Epithelial cell of esophagus (primary cell): ENCODE measurements around the gene HPGD.
A peak's percentile ranks its signal among the peaks of the same experiment; 100 is the strongest.

Experiments
- DNase-seq: peaks from one replicate; pipeline ENCODE4 v3.0.0; 2010; ENCODE audit warnings: low read depth
- H3K4me3 ChIP-seq: 2 replicates; pipeline ENCODE4 v1.5.1; 2011; ENCODE audit warnings: mild to moderate bottlenecking, low read length, control low read depth
- CTCF ChIP-seq: IDR thresholded peaks from 2 replicates; pipeline ENCODE4 v1.5.1; 2011; ENCODE audit warnings: low read depth, mild to moderate bottlenecking, low read length, control low read depth, inconsistent platforms; ENCODE audit not compliant: insufficient read depth; ENCODE audit errors: missing control alignments

Gene HPGD

GRCh38 chr4:174483792-174484191, 38.5 kb downstream of the HPGD start:
- TF ChIP-seq CTCF = no peak
- DNase-seq = no peak
- H3K4me3 ChIP-seq = no peak overlapping the region

DNA sequence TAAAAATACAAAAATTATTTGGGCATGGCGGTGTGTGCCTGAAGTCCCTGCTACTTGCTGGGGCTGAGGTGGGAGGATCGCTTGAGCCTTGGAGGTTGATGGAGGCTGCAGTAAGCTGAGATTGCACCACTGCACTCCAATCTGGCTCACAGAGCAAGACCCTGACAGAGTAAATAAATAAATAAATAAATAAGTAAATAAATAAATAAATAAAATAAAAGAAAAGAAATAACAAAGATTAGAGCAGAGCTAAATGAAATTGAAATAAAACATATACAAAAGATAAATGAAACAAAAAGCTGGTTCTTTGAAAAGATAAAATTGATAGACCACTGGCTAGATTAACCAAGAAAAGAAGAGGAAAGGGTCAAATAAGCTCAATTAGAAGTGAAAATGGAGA, 43.1 kb downstream of the HPGD start:
- no peak for TF ChIP-seq CTCF
- no peak overlapping the region for H3K4me3 ChIP-seq
- no peak for DNase-seq

GRCh38 chr4:174475528-174475927, 46.8 kb downstream of the HPGD start:
- H3K4me3 ChIP-seq = no peak overlapping the region
- no peak for TF ChIP-seq CTCF
- DNase-seq = no peak

DNA sequence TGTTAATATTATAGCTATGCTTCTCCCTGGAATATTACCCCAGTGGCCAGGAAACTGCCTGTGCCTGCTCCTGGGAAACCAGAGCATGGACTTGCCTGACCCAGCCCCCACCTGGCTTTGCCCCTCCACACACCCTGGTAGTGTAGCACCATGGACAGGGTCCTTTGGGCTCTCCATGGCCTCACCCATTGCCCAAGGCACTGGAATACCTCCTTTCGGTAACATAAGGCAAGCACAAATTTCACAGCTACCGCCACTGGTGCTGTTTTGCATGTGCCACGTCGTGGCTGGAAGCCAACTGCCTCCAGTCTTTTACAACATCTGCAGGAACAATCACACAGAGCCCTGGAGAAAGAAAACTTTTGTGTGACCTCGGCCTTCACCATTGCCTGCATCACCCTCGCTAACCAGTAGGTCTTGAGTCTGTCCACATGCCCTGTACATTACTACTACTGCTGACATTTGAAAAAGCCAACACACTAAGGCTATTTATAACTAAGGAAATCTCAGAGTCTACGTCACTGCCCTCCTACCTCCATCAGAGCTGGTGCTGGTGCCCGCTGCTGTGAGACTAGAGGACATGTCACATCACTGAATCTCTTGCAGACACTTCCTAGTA, 47.7 kb downstream of the HPGD start:
- no peak for TF ChIP-seq CTCF
- no peak overlapping the region for H3K4me3 ChIP-seq
- DNase-seq = peak; percentile 14

DNA sequence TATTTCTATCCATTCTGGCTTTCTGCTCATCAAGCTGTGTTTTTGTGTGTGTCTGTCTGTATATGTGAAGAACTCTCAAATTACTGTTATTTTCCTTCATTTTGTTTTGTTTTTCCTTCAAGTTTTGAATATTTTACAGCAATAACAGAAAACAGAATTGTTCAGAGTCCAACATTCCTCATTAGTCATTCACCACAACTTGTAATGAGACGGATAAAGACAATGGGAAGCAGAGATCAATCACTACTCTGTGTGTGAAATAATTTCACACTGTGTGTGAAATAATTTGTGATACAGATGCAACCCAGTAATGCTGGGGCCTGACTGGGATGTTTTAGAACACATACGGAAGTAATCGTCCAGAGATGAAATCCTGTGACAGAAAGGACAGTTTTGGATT, 55.2 kb downstream of the HPGD start:
- DNase-seq = peak; percentile 36
- TF ChIP-seq CTCF = no peak
- no peak overlapping the region for H3K4me3 ChIP-seq

- peak; percentile 4 for DNase-seq
- H3K4me3 ChIP-seq = no peak overlapping the region
- TF ChIP-seq CTCF = no peak
Measured at GRCh38 chr4:174464949-174465348, 57.3 kb downstream of the HPGD start.

GRCh38 chr4:174461466-174462106, 60.7 kb downstream of the HPGD start:
- TF ChIP-seq CTCF = no peak
- DNase-seq = peak; percentile 28
- no peak overlapping the region for H3K4me3 ChIP-seq
